Dermis microvascular lymphatic vessel endothelial cell (primary cell): ENCODE results near the gene FXYD2. TPM values are rescaled to one million over a fixed set of nuclear protein-coding genes. Genes with fewer than 3 reads are reported as not detected.
"Not testable (repeated sequence)": the region's sequence is repeated elsewhere in the genome, so short reads cannot be mapped to it uniquely, and the experiment has no call there.

Experiments used
- DNase-seq, 2 donors: peaks; one replicate each; pipeline versions ENCODE4 v3.0.0 to v3.0.0-alpha.2; 2010; ENCODE audit warnings: low read depth in 2 of 2
- total RNA-seq: library from RNA; depleted of rRNA; stranded (reverse); fragments of >200 nt; gene quantifications from 2 replicates; pipeline ENCODE4 v1.2.1, GENCODE V29; 2014

Gene FXYD2
- 0.64 and 1.5 TPM in 2 replicates for total RNA-seq

DNA sequence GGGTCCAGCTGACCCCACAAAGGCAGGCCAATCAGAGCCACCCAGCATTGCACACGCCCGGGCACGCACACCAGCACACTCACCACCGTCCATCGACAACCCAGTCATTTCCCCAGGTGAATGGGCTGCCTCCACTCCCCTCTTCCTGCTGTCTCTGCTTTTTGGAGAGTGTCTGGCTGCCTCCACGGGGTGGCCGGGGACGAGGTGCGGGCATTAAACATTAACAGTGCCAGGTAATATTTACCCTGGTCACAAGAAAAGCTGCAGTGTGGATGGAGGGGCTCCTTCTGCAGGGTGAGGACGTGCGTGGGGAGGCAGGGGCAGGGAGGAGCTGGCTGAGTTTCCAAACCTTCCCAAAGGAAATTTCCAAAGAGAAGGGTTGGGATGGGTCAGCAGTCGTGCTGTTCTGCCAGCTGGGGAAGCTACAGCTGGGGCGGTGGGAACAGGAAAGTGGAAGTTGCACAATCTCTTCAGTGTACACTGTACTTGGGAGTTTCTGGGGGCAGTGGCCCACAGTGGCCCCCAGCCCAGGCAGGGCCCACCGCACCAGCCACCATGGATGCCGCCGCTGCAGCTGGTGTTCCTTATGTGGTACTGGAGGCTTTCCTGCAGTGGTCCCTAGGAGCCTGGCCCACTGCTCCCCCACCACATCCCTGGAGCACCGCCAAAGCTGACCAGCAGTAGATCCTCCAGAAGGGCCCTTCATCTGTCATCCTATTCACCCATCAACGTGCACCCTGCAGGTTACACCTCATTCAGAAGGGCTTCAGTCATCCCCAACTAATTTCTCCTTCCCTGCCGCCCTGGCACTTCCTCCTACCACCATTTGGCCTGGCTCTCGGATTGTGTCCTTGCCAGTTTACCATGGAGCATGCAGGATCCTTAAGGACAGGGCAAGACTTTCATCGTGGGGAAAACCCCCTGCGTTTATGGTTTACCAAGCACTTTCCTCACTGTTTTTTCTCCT, at the start of gene FXYD2:
Gene FXYD2 (minus strand): TSS at position 174 of the 967 bp plus-strand sequence. CDS start 66 bp downstream, at position 108.
- peak; percentile 45 to 51 for DNase-seq

DNA sequence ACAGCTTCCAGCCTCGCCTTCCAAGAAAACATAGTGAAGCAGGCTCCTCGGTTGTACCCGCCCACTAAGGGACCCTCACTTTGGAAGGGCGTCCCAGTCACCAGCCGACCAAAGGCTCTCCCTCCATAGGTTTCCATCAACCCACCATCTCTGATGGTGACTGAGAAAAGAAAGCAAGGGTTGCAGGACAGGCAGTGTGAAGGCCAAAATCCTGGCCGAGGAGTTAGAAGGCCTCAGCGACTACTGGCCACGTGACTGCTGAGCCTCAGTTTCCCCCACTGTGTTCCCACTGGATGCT, 49.2 kb upstream of the FXYD2 start:
- DNase-seq, result no peak

- no peak for DNase-seq
These were observed 48.7 kb upstream of the FXYD2 start for GRCh38 chr11:117872975-117873827.

DNA sequence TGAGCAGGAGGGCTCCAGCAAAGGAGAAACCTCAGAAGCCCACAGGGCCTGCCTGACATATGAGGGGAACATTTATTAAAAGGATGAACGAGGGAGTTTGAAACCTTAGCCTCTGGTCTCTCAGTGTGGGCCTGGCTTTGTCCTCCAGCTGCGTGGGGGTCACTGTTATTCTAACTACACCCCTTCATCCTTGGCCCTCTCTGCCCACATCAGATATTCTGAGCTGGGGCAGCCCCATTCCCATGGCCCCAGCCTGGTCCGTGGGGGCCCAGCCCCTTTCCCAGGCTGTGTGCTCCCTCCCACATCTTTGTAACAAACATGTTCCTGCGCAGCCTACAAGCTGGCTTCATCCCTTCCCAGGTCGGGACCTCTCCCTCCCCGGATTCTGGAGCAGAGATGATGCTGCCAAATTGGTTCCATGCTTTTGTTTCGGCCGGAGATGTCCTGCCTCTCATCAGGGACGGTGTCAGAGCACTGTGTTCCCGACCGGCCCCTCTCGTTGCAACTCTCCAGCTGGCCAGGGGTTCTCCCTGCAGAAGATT, 47.9 kb upstream of the FXYD2 start:
- no peak for DNase-seq

DNA sequence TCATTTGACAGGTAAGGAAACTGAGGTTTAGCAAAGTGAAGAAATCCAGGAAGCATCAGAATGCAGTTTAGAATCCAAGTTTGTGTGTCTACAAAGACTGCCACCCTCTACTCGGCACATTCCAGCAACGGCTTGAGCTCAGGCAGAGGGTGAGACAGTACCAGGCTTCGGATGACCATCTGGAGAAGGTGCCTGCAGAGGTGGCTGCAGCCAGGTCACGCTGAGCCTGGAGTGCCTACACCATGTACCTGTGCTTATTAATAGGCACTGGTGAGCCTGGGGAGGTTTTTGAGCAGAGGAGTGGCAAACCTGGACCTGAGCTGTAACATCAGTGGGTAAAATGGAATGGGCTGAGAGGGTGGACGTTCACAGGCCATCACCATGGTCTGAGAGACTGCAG, 47.2 kb upstream of the FXYD2 start:
- DNase-seq, result no peak

DNA sequence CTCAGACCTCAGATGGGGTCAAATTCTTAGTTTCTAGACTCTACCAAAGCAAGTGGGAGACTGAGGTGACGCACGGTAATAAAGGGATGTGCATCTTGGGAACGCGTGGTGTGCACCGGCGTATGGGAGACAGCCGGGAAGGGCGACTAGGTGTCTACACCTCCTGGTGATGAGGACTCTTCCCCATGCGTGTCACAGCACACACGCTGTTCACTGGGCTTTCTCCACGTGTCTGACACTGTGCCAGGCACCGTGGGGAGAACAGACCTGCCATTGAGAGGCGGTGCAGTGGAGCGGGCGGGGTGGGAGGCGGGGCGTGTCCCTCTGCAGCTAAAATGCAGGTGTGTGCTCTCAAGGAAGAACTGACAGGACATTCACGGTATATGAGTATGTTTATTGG, 46.6 kb upstream of the FXYD2 start:
- no peak for DNase-seq

DNA sequence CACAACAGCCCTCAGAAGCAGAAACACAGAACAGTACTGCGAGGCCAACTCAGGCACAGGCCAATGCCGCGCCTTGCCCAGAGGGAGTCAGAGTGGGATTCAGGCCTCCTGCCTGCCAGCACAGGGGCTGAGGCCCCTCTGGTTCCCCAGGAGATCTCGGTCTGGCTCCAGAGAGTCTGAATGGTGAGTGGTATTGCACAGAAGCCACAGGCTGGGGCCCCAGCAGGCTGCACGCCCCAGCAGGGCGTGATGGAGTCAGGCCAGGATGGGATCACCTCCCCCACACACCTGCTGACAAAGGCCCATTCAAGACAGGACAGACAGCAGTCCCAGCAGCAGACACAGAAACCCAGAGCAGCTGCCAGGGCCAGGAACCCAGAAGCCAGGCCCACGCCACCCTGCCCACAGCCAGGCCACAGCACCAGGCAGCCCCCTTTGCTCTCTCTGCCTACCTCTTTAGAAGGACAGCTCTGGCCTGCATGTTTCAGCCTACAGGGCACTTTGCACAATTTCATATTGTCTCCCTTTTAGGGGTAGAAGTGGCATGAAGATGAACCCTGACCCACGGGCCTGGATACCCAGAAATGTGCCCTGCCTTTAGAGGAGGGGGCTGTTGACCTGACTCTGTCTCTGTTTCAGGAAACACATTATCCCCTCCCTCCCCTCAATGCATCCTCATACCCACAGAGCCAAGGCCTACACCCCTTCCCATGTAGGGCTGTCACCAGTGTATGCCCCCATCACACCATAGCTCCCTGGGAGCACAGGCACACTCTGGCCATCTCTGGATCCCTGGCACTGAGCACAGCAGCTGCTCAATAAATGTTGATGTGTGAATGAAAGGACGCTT, 45.8 kb upstream of the FXYD2 start:
- no peak for DNase-seq

DNA sequence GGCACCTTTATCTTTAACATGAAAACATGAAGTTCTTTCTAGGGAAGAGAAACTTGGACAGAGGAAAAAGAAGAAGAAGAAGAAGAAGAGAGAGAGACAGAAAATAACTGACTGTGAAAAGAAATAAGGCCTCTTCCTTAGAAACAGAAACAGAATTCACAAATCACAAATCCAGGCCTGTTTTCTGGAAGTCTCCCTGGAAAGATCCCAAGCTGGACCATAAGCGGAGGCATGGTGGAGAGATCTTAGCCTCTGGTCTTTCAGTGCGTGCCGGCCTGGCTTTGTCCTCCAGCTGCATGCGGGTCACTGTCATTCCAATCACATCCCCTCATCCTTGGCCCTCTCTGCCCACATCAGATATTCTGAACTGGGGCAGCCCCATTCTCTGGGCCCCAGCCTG, 45.1 kb upstream of the FXYD2 start:
- DNase-seq, result no peak

DNA sequence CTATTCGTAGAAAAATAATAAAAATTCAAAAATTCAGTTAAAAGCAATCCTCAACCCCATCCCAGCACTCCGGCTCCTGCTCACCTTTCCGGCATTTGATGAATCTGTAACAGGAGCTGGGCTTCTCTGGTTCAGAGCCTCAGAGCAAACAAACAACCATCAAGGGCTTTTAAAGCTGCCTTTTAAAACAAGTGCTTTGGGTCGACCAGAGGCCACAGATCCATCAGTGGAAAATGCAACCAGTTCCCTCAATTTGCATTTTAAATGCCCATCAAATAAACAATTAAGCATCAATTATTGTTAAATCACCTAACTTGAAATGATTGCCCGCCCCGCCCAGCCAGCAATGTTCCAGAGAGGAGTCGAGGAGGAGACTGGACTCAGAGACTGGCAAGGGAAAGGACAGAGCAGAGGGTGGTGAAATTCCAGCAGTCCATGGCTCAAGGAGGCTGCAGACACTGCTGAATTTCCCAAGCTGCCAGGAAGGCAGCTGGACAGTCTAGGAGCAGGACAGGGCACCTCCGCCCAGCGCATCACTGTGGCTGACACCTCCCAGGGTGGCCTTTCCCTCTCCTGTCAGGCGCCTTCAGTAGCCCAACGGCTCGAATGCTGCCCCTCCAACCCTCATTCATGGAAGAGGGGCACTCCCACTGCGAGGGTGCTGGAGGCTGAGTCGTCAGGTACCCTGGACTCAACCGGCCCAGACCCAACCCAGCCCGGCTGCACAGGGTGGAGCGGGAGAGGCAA, 44.4 kb upstream of the FXYD2 start:
- no peak for DNase-seq

DNA sequence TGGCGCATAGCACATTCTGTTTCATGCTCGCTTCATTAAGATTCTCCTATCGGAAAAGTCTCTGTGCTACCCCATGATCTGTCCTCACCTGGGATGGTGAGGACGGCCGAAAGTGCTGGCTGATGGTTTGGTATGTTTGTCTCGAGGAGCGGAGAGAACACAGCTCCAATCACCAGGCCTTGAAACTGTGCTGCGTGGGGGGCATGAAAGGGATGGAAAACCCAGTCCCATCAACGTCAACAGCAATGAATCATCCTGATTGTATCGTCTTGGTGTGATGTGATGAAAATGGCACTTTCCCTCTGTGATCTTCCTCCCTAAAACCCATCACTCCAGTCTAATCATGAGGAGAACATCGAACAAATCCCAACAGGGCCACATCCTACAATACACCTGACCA, 43.5 kb upstream of the FXYD2 start:
- no peak for DNase-seq

GRCh38 chr11:117866526-117866925, 42.0 kb upstream of the FXYD2 start:
- no peak for DNase-seq

DNA sequence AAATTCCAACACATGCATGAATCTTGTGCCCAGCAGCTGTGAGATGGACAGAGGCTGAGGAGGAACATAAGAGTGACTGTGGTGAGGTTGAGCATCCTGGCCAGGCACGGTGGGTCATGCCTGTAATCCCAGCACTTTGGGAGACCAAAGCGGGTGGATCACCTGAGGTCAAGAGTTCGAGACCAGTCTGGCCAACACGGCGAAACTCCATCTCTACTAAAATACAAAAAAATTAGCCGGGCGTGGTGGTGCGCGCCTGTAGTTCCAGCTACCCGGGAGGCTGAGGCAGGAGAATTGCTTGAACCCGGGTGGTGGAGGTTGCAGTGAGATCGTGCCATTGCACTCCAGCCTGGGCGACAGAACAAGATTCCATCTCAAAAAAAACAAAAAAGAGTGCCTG, 41.0 kb upstream of the FXYD2 start:
- not testable (repeated sequence) for DNase-seq

GRCh38 chr11:117863383-117863782, 38.8 kb upstream of the FXYD2 start:
- no peak for DNase-seq

- no peak for DNase-seq
These were observed 38.2 kb upstream of the FXYD2 start for GRCh38 chr11:117862753-117863152.

DNA sequence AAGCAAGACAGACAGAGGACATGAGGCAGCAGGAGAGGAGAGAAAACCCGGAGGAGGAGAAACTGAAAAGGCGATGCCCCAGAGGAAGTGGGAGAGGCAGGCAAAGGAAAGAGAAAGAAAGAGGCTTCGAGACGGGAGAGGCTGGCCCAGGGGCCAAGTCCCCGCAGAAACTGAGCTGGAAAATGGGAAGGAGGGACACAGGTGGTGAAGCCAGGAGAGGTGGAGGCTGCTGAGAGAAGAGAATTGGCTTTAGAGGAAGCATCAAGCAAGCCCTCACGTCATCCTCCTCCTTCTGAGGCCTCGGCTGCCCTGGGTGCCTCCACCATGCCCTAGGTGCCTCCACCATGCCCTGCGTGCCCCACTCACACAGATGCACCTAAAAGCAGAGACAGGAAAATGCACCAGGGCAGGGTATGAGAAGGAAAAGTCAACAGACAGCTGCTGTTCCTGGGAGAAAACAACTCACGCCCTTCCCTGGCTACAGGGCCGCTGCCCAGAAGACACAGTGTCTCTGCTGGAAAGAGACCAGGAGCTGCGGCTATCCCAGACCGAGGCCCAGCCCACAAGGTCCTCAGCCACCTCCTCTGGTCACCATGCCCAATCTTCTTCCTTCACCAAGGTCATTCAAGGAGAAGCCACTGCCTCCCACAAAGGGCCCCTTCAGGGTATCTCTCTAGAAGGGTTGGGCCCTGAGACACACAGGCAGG, 37.6 kb upstream of the FXYD2 start:
- DNase-seq, result no peak

DNA sequence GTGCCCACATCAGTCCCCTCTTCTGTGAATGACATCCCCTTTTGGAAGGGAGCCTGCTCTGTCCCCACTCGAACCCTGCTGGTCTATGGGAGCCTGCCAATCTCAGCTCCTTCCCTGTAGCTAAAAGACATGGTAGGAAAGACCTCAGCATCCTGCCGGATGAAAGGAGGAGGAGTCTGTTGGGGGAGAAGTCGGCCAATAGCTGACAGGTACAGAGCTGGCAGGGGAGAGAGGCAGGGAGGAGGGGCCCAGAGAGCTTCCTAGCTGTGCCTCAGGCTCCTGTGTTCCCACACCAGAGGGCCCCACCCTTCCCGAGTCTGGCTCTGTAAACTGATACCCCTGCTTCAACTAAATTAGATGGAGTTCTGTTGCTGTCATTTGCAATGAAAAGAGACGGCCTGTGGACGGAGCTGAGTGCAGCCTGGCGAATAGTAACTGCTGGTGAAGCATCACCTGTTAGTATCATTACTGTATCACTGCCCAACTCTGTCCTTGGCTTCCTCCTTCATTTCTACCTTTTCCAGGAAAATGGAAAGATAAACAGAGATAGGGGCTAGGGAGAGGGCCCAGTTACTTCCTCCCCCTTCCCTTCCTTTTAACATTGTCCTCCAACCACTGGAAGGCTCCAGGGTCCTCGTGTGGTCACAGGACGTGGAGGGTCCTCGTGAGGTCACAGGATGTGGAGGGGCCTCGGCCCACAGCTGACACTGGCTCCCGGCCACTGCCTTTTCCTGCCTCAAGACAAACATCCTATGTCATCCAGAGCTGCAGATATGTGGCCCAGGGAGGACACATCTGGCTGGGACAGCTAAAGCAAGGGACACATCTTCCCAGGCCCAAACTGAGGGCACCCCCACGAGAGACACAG, 36.8 kb upstream of the FXYD2 start:
- DNase-seq, result peak; percentile 4 to 29

DNA sequence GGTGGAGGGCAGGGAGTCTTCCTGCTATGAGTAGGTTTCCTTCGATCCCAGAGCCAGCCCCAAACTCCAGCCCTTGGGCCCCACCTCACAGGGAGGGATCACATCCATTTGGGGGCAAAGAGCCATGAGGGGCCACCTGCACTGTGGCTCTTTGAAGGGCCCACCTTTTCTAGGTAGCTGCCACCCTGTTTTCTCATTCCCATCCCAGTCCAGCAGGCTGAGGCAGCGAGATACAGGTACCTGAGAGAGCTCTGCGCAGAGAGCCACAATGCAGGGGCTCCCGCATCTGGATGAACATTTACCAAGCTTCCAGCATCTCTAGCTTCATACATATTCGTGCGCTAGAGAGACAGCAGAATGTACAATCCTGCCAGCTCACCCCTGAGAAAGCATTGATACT, 35.6 kb upstream of the FXYD2 start:
- no peak for DNase-seq

- DNase-seq, result no peak
These were observed 35.1 kb upstream of the FXYD2 start for GRCh38 chr11:117859488-117860112.

DNA sequence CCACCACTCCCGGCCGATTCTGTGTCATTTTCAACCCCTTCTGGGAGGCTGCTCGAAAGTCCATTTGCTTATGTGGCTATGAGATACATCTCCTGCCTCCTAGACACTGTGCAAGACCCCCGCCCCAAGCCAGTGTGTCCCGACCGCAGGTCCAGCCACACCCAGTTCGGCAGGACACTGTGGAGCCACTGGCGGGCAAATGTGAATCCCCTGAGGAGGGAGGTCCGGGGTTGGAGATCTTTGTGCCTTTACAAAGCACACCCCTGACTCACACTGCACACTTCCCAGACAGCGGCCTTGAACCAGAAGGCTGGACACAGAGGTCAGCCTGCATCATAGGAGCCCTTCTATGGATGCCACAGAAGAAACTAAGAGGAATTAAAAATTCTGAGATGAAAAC, 34.5 kb upstream of the FXYD2 start:
- no peak for DNase-seq
